Omental fat pad (tissue), 4 donors: ENCODE results near the gene OR2T35. TPM values are rescaled to one million over a fixed set of nuclear protein-coding genes. Genes with fewer than 3 reads are reported as not detected.

Experiments
- ATAC-seq: fragments of 150-250 bp; one replicate; pipeline ENCODE4 v1.9.1; 2016; ENCODE audit warnings: mild to moderate bottlenecking, moderate library complexity; ENCODE audit not compliant: low FRiP score
- DNase-seq: peaks from one replicate; pipeline ENCODE4 v3.0.0-alpha.2; 2019; ENCODE audit warnings: low spot score
- CTCF ChIP-seq, 3 donors: fragments of 450-650 bp; IDR thresholded peaks; one replicate each; pipeline ENCODE4 v1.5.1; 2016 to 2017; ENCODE audit warnings: antibody characterized with exemption in 3 of 3, mild to moderate bottlenecking in 3 of 3, moderate library complexity in 2 of 3
- total RNA-seq, 4 donors: library from RNA; depleted of rRNA; stranded (reverse); fragments of >200 nt; gene quantifications; one replicate each; pipeline ENCODE4 v1.1.0, GENCODE V29; 2016

OR2T35 gene
- total RNA-seq, 4 donors from 2014 or later: not detected

- no peak for DNase-seq
- no peak for ATAC-seq
- no peak for TF ChIP-seq CTCF (IDR thresholded peaks at IDR 0.05)
These were observed 19.9 kb downstream of the OR2T35 start for GRCh38 chr1:248625166-248625565.

DNA sequence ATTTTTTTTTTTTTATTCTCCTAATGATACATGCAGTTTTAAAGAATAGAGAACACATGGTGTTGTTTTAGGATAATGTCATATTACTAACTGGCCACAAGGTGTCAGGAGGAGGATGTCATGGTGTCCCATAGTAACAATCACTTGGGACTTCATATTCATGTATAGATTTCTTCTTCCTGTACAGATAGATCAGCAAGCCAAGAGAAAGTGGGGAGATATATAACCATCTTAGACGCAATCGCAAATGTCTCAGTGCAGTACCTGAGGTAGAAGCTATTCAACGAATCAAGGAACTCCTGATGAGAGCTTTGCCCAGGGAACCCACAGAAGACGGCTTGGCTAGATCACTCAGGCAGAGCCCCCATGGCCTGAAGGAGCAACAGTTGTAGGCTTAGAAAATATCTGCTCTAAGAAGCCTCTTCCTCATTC, 22.5 kb downstream of the OR2T35 start:
- ATAC-seq (peak; percentile 61), DNase-seq (no peak)

GRCh38 chr1:248621770-248622169, 23.3 kb downstream of the OR2T35 start:
- DNase-seq (no peak), ATAC-seq (no peak)
- no peak for TF ChIP-seq CTCF (IDR thresholded peaks at IDR 0.05)

More for the DNA sequence above, 22.5 kb downstream of the OR2T35 start:
- TF ChIP-seq CTCF (IDR thresholded peaks at IDR 0.05): no peak

- ATAC-seq: peak; percentile 73
- TF ChIP-seq CTCF (IDR thresholded peaks at IDR 0.05): no peak
- peak; percentile 59 for DNase-seq
These were observed 26.2 kb downstream of the OR2T35 start for GRCh38 chr1:248618878-248619277.

GRCh38 chr1:248618119-248618518, 27.0 kb downstream of the OR2T35 start:
- TF ChIP-seq CTCF (IDR thresholded peaks at IDR 0.05): no peak
- ATAC-seq: no peak

DNA sequence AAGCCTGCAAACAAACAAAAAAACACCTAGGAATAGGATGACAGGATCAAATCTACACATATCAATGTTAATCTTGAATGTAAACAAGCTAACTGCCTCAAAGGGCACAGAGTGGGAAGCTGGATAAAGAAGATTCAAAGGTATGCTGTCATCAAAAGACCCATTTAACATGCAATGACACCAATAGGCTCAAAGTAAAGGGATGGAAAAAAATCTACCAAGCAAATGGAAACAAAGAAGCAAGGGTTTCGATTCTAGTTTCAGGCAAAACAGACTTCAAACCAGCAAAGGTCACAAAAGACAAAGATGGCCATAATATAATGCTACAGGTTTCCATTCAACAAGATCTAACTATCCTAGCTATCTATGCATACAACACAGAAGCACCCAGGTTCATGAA, 31.3 kb downstream of the OR2T35 start:
- DNase-seq (no peak), ATAC-seq (no peak)
- no peak for TF ChIP-seq CTCF (IDR thresholded peaks at IDR 0.05)

More at GRCh38 chr1:248618119-248618518, 27.0 kb downstream of the OR2T35 start:
- DNase-seq: no peak

DNA sequence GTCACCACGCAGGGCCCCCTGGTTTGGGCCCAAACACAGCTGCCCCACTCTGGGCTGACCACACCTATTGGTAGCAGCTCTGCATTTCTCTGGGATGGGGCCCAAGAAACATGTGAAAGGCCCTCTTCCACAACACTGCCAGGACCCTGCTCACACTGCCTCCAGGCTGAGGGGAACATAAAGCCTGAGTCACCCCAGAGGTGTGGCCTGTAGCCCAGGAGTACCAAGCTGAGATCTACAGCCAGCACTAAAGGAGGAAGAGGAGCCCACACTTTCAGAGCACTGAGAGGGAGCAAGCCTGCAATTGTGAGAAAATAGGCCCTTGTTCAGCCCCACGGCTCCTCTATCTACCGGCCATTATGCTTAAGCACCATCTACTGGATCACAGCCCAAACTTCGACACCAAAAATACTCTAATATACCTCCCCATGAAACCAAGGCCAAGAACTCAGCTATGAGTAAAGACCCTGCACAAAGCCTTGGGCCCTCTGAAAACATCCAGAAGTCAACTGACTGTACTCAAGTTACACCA, 33.1 kb downstream of the OR2T35 start:
- ATAC-seq: no peak
- no peak for TF ChIP-seq CTCF (IDR thresholded peaks at IDR 0.05)
- DNase-seq: no peak
